SU-DHL-6 (cell line): ENCODE results near the gene GPR108.

ENCODE experiments used
- EZH2phosphoT487 ChIP-seq: fragments of 200-600 bp; sonication (generic), shearing (Covaris generic); conservative IDR thresholded peaks from 2 replicates; pipeline ENCODE4 v1.6.1; 2018; ENCODE audit warnings: mild to moderate bottlenecking, antibody characterized with exemption, low read length, moderate library complexity, mixed read lengths
- TF ChIP-seq, protein P1 (sequence below): fragments of 200-600 bp; sonication (generic); IDR thresholded peaks from one replicate; pipeline ENCODE4 v1.5.1; 2017; ENCODE audit warnings: antibody characterized with exemption, mild to moderate bottlenecking, low read length, moderate library complexity; ENCODE audit not compliant: insufficient read depth, poor library complexity, severe bottlenecking

GRCh38 chr19:6708346-6708745 is 29.0 kb downstream of the GPR108 start:
- TF ChIP-seq, protein P1, sequence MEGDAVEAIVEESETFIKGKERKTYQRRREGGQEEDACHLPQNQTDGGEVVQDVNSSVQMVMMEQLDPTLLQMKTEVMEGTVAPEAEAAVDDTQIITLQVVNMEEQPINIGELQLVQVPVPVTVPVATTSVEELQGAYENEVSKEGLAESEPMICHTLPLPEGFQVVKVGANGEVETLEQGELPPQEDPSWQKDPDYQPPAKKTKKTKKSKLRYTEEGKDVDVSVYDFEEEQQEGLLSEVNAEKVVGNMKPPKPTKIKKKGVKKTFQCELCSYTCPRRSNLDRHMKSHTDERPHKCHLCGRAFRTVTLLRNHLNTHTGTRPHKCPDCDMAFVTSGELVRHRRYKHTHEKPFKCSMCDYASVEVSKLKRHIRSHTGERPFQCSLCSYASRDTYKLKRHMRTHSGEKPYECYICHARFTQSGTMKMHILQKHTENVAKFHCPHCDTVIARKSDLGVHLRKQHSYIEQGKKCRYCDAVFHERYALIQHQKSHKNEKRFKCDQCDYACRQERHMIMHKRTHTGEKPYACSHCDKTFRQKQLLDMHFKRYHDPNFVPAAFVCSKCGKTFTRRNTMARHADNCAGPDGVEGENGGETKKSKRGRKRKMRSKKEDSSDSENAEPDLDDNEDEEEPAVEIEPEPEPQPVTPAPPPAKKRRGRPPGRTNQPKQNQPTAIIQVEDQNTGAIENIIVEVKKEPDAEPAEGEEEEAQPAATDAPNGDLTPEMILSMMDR = no peak
- TF ChIP-seq EZH2phosphoT487 = no peak
